Measurements from ENCODE around the gene NDUFA8. TPM values are rescaled to one million over a fixed set of nuclear protein-coding genes. Genes with fewer than 3 reads are reported as not detected.

Gene NDUFA8
- total and polyA plus RNA-seq, 2 donors (not counting 1 experiment from before 2014, with no cell fraction given) = 26.6 to 90.2 TPM

DNA sequence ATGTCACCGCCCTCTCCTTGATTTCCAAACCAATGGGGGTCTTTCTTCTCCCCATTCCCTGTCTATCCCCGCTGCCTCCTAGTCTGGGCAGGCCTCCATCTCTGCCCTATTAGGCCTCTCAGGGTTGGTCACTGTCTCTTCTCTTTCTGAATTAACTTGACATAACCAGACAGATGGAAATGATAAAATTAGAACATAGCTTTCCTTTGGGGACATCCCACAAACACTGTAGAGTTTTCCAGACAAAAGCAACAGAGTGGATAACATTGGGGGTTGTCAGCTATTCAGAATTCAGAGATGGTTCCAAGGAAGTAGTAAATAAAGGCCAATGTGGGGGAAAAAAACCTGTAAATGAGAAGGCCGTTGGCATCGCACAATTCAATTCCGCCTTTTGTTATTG, 44.5 kb upstream of the NDUFA8 start:
- Histone ChIP-seq H3K79me2 (ENCODE audit: control insufficient read depth, insufficient read depth, low read length) (no peaks in the 10 kb centered on the region), H3K27me3 (ENCODE audit: control insufficient read depth, insufficient read depth, low read length) (peaks cover 3% of the 10 kb centered on the region), H4K20me1 (ENCODE audit: control insufficient read depth, extremely low read depth, insufficient read depth, low read length) (no peaks in the 10 kb centered on the region), H3K36me3 (ENCODE audit: control insufficient read depth, insufficient read depth, low read length) (no peaks in the 10 kb centered on the region), H2AFZ (ENCODE audit: low read length) (no peak overlapping the region), H3K4me3 (replicated peaks in 1 of 4; ENCODE audit: control extremely low read depth in 1 of 4, insufficient read depth in 1 of 4, low read depth in 3 of 4, low read length in 4 of 4) (no peak overlapping the region), H3K27ac (ENCODE audit: insufficient read depth, low read length) (no peak overlapping the region), H3K4me1 (ENCODE audit: control insufficient read depth, extremely low read depth, insufficient read depth, low read length) (peaks cover 12% of the 10 kb centered on the region), H3K9me3 (ENCODE audit: control insufficient read depth, insufficient read depth, low read depth, low read length) (no peaks in the 10 kb centered on the region), H3K4me2 (ENCODE audit: extremely low read depth, insufficient read depth, low read length) (no peak overlapping the region), H3K9ac (ENCODE audit: insufficient read depth, low read length) (no peak overlapping the region)
- DNase-seq (ENCODE audit: low read depth in 2 of 2) = no peak
- no peak for TF ChIP-seq EZH2 (IDR thresholded peaks at IDR 0.05; ENCODE audit: low read length, missing control alignments)
- TF ChIP-seq, protein P1, sequence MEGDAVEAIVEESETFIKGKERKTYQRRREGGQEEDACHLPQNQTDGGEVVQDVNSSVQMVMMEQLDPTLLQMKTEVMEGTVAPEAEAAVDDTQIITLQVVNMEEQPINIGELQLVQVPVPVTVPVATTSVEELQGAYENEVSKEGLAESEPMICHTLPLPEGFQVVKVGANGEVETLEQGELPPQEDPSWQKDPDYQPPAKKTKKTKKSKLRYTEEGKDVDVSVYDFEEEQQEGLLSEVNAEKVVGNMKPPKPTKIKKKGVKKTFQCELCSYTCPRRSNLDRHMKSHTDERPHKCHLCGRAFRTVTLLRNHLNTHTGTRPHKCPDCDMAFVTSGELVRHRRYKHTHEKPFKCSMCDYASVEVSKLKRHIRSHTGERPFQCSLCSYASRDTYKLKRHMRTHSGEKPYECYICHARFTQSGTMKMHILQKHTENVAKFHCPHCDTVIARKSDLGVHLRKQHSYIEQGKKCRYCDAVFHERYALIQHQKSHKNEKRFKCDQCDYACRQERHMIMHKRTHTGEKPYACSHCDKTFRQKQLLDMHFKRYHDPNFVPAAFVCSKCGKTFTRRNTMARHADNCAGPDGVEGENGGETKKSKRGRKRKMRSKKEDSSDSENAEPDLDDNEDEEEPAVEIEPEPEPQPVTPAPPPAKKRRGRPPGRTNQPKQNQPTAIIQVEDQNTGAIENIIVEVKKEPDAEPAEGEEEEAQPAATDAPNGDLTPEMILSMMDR (conservative IDR thresholded peaks at IDR 0.05 in 1 of 2, IDR thresholded peaks at IDR 0.05 in 1 of 2; ENCODE audit: low read depth in 1 of 2, low read length in 2 of 2) = no peak

DNA sequence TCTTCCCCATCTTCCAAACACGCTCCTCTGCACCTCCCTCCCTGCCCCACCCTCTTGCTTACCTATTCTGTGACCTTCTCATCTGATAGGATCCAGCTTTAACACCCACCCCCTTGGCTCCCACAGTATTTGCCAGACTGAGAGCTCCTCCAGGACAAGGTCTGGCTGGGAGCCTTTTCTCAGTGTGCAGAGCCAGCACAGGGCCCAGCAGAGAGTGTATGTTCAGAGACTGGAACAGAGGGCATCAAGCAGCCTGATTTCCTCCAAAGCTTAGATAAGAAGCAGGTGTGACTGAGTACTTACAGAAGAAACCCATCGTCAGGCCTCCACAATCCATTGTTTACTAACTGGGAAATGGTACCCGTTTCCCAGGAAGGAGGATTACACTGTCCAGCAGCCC, 42.5 kb upstream of the NDUFA8 start:
- Histone ChIP-seq H3K27ac (ENCODE audit: insufficient read depth, low read length) (no peak overlapping the region), H3K4me2 (ENCODE audit: extremely low read depth, insufficient read depth, low read length) (no peak overlapping the region), H3K36me3 (ENCODE audit: control insufficient read depth, insufficient read depth, low read length) (no peaks in the 10 kb centered on the region), H4K20me1 (ENCODE audit: control insufficient read depth, extremely low read depth, insufficient read depth, low read length) (no peaks in the 10 kb centered on the region), H3K9ac (ENCODE audit: insufficient read depth, low read length) (no peak overlapping the region), H2AFZ (ENCODE audit: low read length) (no peak overlapping the region), H3K9me3 (ENCODE audit: control insufficient read depth, insufficient read depth, low read depth, low read length) (no peaks in the 10 kb centered on the region), H3K79me2 (ENCODE audit: control insufficient read depth, insufficient read depth, low read length) (no peaks in the 10 kb centered on the region), H3K4me1 (ENCODE audit: control insufficient read depth, extremely low read depth, insufficient read depth, low read length) (peaks cover 12% of the 10 kb centered on the region), H3K4me3 (replicated peaks in 1 of 4; ENCODE audit: control extremely low read depth in 1 of 4, insufficient read depth in 1 of 4, low read depth in 3 of 4, low read length in 4 of 4) (no peak overlapping the region), H3K27me3 (ENCODE audit: control insufficient read depth, insufficient read depth, low read length) (peaks cover 5% of the 10 kb centered on the region)
- TF ChIP-seq EZH2 (IDR thresholded peaks at IDR 0.05; ENCODE audit: low read length, missing control alignments) = no peak
- TF ChIP-seq, protein P1 (conservative IDR thresholded peaks at IDR 0.05 in 1 of 2, IDR thresholded peaks at IDR 0.05 in 1 of 2; ENCODE audit: low read depth in 1 of 2, low read length in 2 of 2) = no peak
- DNase-seq (ENCODE audit: low read depth in 2 of 2) = no peak

DNA sequence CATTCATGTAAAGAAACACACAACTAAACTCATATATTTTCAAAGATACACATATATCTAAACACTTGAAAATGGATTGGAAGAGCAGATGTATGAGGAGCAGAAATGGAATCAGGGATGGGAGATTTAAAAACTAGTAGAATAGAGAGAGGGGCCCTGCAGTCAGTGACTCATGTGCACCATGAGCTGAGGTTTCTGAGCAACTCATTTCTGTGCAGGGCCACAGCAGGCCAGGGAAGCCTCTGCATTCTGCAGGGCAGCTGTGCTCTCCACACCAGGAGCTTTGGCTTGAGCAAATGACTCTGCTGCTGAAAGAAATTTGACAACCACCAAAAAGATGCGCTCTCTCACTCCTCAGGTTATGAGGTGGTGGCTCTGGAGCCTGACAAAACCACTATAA, 42.1 kb upstream of the NDUFA8 start:
- Histone ChIP-seq H3K9ac (ENCODE audit: insufficient read depth, low read length) (no peak overlapping the region), H3K36me3 (ENCODE audit: control insufficient read depth, insufficient read depth, low read length) (no peaks in the 10 kb centered on the region), H4K20me1 (ENCODE audit: control insufficient read depth, extremely low read depth, insufficient read depth, low read length) (no peaks in the 10 kb centered on the region), H2AFZ (ENCODE audit: low read length) (no peak overlapping the region), H3K4me1 (ENCODE audit: control insufficient read depth, extremely low read depth, insufficient read depth, low read length) (peaks cover 8% of the 10 kb centered on the region), H3K9me3 (ENCODE audit: control insufficient read depth, insufficient read depth, low read depth, low read length) (no peaks in the 10 kb centered on the region), H3K4me2 (ENCODE audit: extremely low read depth, insufficient read depth, low read length) (no peak overlapping the region), H3K79me2 (ENCODE audit: control insufficient read depth, insufficient read depth, low read length) (no peaks in the 10 kb centered on the region), H3K4me3 (replicated peaks in 1 of 4; ENCODE audit: control extremely low read depth in 1 of 4, insufficient read depth in 1 of 4, low read depth in 3 of 4, low read length in 4 of 4) (no peak overlapping the region), H3K27ac (ENCODE audit: insufficient read depth, low read length) (no peak overlapping the region), H3K27me3 (ENCODE audit: control insufficient read depth, insufficient read depth, low read length) (peaks cover 3% of the 10 kb centered on the region)
- DNase-seq (ENCODE audit: low read depth in 2 of 2) = peak; percentile 24 to 63
- TF ChIP-seq EZH2 (IDR thresholded peaks at IDR 0.05; ENCODE audit: low read length, missing control alignments) = no peak
- TF ChIP-seq, protein P1 (conservative IDR thresholded peaks at IDR 0.05 in 1 of 2, IDR thresholded peaks at IDR 0.05 in 1 of 2; ENCODE audit: low read depth in 1 of 2, low read length in 2 of 2) = no peak

Data from fibroblast of lung (primary cell).